Measurements from ENCODE around the gene SFXN1.
"Not testable (repeated sequence)": the region's sequence is repeated elsewhere in the genome, so short reads cannot be mapped to it uniquely, and the experiment has no call there.

SFXN1 gene

DNA sequence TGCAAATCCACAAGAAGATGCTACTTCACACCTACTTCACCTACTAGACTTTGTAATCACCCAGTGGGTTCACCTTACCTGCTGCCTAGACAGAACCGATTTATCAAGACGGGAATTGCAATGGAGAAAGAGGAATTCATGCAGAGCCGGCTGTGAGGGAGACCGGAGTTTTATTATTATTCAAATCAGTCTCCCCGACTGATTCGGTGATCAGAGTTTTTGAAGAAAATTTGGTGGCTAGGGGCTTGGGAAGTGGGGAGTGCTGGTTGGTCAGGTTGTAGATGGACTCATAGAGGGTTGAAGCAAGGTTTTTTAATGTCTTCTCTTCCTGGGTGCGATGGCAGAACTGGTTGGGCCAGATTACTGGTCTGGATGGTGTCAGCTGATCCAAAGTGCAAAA lies 23.4 kb downstream of the SFXN1 start:
- no peak overlapping the region for H3K4me3 Mint-ChIP-seq
- H3K27me3 Mint-ChIP-seq = no peaks in the 10 kb centered on the region
- no peaks in the 10 kb centered on the region for H3K9me3 Mint-ChIP-seq (ENCODE audit: low read depth)
- H3K36me3 Mint-ChIP-seq = peaks cover 24% of the 10 kb centered on the region
- peak overlapping the region; percentile 78 for H3K27ac Mint-ChIP-seq
- H3K4me1 Mint-ChIP-seq (ENCODE audit: low read depth) = peaks cover 45% of the 10 kb centered on the region

DNA sequence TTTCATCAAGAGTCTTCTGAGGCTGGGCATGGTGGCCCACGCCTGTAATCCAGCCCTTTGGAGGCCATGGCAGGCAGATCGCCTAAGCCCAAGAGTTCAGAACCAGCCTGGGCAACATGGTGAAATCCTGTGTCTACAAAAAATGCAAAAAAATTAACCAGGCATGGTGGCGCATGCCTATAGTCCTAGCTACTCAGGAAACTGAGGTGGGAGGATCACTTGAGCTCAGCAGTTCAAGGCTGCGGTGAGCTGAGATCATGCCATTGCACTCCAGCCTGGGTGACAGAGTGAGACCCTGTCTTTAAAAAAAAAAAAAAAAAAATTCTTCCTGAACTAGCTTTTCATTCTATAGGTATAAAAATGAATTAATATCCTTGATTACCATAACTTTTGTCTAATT lies 29.3 kb downstream of the SFXN1 start:
- Mint-ChIP-seq H3K27ac (peak overlapping the region; percentile 86), H3K4me3 (peak overlapping the region; percentile 41), H3K36me3 (peaks cover 22% of the 10 kb centered on the region), H3K4me1 (ENCODE audit: low read depth) (peaks cover 45% of the 10 kb centered on the region)
- H3K27me3 Mint-ChIP-seq; H3K9me3 Mint-ChIP-seq (ENCODE audit: low read depth): not testable (repeated sequence)

DNA sequence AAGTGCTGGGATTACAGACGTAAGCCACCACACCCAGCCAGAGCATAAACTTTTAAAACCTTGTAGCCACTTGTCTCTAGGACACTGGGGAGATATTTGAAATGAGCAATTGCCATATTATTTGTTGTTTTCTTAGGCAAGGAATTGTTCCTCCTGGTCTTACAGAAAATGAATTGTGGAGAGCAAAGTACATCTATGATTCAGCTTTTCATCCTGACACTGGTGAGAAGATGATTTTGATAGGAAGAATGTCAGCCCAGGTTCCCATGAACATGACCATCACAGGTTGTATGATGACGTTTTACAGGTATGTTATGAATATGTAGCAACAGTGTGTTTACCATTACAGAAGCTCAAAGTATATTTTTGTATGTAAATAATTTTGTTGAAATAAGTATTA lies 30.5 kb downstream of the SFXN1 start:
- Mint-ChIP-seq H3K9me3 (ENCODE audit: low read depth) (no peaks in the 10 kb centered on the region), H3K27me3 (no peaks in the 10 kb centered on the region), H3K27ac (peak overlapping the region; percentile 77), H3K4me3 (peak overlapping the region; percentile 42), H3K36me3 (peaks cover 27% of the 10 kb centered on the region), H3K4me1 (ENCODE audit: low read depth) (peaks cover 50% of the 10 kb centered on the region)

DNA sequence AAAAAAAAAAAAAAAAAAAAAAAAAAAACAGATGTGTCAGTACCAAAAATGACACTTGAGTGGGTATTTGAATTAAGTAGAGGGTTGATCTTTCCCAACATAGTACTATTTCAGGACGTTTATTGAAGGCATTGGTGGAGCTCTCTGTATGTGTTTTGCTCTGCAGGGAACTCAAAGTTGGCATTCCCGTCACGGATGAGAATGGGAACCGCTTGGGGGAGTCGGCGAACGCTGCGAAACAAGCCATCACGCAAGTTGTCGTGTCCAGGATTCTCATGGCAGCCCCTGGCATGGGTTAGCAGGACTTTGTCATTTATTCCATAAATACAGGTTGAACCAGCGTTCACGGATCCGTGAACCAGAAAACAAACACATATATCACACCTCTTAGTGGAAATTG lies 34.9 kb downstream of the SFXN1 start:
- peak overlapping the region; percentile 1 for H3K4me3 Mint-ChIP-seq
- no peaks in the 10 kb centered on the region for H3K27me3 Mint-ChIP-seq
- H3K4me1 Mint-ChIP-seq (ENCODE audit: low read depth) = peaks cover 71% of the 10 kb centered on the region
- peaks cover 41% of the 10 kb centered on the region for H3K36me3 Mint-ChIP-seq
- peak overlapping the region; percentile 99 for H3K27ac Mint-ChIP-seq
- peaks cover 2% of the 10 kb centered on the region for H3K9me3 Mint-ChIP-seq (ENCODE audit: low read depth)

DNA sequence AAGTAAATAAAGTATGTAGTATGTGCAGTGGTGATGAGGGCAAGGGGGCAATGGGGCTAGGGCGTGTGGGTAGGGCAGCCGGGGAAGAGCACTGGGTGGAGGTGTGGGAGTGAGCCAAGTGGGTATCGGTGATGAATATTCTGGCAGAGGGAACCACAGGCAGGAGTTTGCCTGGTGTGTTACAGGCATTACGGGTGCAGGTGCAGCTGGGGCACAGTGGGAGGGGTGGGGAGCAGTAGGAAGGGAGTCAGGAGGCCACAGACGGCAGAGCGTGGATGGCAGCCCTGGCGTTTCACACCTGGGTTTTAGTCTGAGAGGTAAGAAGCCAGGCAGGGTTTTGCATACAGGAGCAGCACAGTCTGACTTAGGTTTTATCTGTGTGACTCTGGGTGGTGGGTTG lies 35.4 kb downstream of the SFXN1 start:
- Mint-ChIP-seq H3K27me3 (no peaks in the 10 kb centered on the region), H3K9me3 (ENCODE audit: low read depth) (peaks cover 5% of the 10 kb centered on the region), H3K36me3 (peaks cover 45% of the 10 kb centered on the region), H3K4me1 (ENCODE audit: low read depth) (peaks cover 71% of the 10 kb centered on the region), H3K27ac (peak overlapping the region; percentile 99), H3K4me3 (peak overlapping the region; percentile 1)

DNA sequence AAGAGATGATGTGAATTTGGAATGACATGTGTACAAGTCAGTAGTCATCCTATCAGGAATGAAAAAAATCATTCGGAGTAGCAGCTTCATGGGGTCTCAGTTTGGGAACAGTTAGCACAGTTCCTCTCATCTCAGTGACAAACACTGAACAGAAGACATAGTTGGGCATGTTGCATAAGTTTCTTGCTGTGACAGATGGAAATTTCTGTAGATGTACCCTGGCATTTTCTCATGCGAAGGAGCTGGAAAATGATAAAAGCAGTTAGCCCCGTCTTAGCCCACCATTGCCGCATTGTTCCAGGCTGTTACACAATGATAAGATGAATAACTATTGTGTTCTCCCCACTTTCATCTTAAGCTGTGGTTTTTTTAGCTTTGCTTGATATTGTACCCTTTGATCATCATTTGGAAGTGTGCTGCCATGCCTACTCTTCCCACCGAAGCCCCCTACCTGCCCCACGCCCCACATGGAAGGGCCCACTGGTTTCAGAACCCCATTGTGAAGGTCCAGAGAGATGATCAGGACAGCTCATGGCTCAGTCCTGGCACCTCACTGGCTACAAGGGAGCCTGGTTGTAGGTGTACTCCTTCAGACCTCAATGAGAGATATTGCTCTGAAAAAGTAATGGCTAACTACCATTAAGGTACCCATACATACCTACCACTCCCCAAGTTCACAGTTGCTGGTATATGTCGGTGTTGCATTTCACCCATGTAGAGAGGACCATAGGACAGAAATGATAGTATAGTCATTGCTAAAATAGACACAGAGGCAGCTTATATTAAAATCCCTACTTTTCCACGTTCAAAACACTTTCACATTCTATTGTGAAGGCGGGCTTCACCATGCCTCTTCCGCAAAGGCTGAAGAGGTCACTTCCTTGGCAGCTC lies 38.8 kb downstream of the SFXN1 start:
- Mint-ChIP-seq H3K27ac (peak overlapping the region; percentile 99), H3K4me1 (ENCODE audit: low read depth) (peaks cover 84% of the 10 kb centered on the region), H3K36me3 (peaks cover 47% of the 10 kb centered on the region), H3K9me3 (ENCODE audit: low read depth) (peaks cover 10% of the 10 kb centered on the region), H3K27me3 (no peaks in the 10 kb centered on the region), H3K4me3 (peak overlapping the region; percentile 93)

DNA sequence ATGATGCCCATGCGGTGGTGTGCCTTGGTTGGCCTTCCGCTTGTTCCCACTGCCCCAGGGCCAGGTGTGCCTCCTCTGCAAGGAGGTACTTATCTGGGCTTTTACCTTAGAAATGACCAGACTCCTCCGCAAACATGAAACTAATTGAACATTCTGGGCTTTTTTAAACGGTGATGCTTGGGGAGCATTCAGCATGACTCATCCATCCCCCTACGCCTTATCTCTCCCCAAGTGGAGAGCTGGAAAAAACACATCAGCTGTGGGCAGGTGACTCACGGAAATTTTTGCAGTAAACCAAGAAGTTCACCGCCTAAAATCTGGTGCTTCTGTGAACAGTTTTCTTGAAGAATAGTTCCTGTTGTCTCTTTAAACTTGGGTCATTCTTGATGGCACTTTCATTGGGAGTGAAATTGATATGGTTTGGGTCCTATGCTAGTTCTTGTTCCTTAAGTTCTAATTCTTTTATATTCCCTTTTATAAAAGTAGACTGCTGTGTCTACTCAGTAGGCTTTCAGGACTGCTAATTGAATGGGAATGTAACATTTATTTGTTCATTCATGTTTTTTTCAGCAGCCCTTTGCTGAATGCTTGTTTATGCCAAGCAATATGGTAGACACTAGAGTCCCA lies 39.6 kb downstream of the SFXN1 start:
- Mint-ChIP-seq H3K4me3 (peak overlapping the region; percentile 93), H3K9me3 (ENCODE audit: low read depth) (peaks cover 10% of the 10 kb centered on the region), H3K36me3 (peaks cover 51% of the 10 kb centered on the region), H3K4me1 (ENCODE audit: low read depth) (peaks cover 86% of the 10 kb centered on the region), H3K27ac (peak overlapping the region; percentile 99), H3K27me3 (no peaks in the 10 kb centered on the region)

DNA sequence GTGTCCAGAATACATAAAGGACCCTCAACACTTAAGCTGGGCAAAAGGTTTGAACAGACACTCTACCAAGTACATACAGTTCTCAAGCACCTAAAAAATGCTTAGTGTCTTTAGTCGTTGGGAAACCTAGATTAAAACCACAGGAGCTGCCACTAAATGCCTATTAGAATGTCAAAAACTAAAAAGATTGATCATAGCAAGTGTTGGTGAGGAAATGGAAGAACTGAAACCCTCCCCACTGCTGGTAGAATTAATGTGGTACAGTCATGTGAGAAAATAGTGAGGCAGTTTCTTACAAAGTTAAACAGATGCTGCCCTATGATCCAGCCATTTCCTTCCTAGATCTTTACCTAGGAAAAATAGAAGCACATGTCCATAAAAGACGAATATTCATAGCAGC lies 40.6 kb downstream of the SFXN1 start:
- peak overlapping the region; percentile 99 for H3K27ac Mint-ChIP-seq
- peaks cover 50% of the 10 kb centered on the region for H3K36me3 Mint-ChIP-seq
- H3K27me3 Mint-ChIP-seq = no peaks in the 10 kb centered on the region
- peaks cover 10% of the 10 kb centered on the region for H3K9me3 Mint-ChIP-seq (ENCODE audit: low read depth)
- H3K4me3 Mint-ChIP-seq = peak overlapping the region; percentile 93
- H3K4me1 Mint-ChIP-seq (ENCODE audit: low read depth) = peaks cover 83% of the 10 kb centered on the region

DNA sequence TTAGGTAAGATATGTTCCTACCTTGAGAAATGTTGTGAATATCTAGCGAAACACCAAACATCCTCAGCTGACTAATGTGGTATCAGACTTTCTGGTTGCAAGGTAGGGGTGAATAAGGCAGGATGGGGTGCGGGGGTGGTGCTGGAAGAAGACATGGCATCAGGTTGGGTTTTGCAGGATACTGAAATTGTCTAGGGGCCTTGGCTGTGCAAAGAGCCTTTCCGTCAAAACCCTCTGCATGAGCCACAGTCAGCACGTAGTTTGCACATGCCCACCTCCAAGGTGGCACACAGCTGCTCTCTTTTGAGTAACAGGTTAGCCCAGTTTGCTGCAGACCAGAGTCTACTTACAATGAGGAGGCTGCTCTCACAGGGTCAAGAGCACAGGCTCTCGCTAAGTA lies 42.0 kb downstream of the SFXN1 start:
- Mint-ChIP-seq H3K36me3 (peaks cover 55% of the 10 kb centered on the region), H3K4me1 (ENCODE audit: low read depth) (peaks cover 82% of the 10 kb centered on the region)

DNA sequence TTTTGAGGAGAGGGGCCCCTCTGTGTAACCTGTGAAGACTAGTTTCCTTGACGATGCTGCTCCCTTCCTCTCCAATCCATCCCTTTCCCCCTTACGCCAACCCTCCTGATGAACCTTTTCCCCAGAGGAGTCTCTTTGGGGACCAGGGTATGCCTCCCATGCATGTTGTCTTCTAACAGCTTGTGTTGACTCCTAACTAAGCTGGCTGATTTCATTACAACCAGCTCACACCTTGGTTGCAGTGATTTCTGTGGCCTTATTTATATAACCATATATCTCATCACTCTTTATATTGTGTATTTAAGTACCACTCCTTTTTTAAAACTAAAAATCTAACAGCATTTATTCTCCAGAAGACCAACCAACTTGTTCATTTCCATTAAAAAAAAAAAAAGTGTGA lies 42.5 kb downstream of the SFXN1 start:
- H3K4me3 Mint-ChIP-seq = peak overlapping the region; percentile 93
- H3K27me3 Mint-ChIP-seq = no peaks in the 10 kb centered on the region
- H3K36me3 Mint-ChIP-seq = peaks cover 53% of the 10 kb centered on the region
- H3K4me1 Mint-ChIP-seq (ENCODE audit: low read depth) = peaks cover 78% of the 10 kb centered on the region
- peaks cover 10% of the 10 kb centered on the region for H3K9me3 Mint-ChIP-seq (ENCODE audit: low read depth)
- peak overlapping the region; percentile 99 for H3K27ac Mint-ChIP-seq

More for the DNA sequence above, 42.0 kb downstream of the SFXN1 start:
- Mint-ChIP-seq H3K4me3 (peak overlapping the region; percentile 93), H3K27ac (peak overlapping the region; percentile 99), H3K9me3 (ENCODE audit: low read depth) (peaks cover 10% of the 10 kb centered on the region), H3K27me3 (no peaks in the 10 kb centered on the region)

DNA sequence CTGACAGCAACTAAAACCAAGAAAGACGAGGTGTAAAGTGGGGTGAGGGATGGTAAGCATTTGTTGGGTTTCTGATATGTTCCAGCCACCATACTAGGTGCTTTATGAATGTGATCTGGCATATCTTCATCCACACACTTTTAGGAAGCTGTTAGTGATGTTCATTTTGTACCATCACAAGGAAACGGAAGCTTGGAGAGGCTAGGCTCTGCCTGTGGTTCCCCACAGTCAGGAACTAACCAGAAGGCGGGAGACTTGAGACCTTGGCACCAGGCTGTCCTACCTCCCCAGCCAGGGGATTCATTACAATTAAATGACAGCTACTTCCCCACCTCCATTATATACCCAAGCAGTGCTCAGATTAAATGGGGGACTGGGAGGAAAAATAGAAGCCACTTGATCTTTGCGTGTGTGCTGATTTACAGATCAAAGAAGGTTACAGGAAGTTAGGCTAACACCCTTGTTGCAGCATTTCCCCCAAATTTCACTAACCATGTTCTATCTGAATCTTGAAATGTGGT lies 43.0 kb downstream of the SFXN1 start:
- H3K4me1 Mint-ChIP-seq (ENCODE audit: low read depth) = peaks cover 77% of the 10 kb centered on the region
- H3K36me3 Mint-ChIP-seq = peaks cover 54% of the 10 kb centered on the region
- H3K27me3 Mint-ChIP-seq = no peaks in the 10 kb centered on the region
- peaks cover 10% of the 10 kb centered on the region for H3K9me3 Mint-ChIP-seq (ENCODE audit: low read depth)
- peak overlapping the region; percentile 93 for H3K4me3 Mint-ChIP-seq
- peak overlapping the region; percentile 99 for H3K27ac Mint-ChIP-seq

DNA sequence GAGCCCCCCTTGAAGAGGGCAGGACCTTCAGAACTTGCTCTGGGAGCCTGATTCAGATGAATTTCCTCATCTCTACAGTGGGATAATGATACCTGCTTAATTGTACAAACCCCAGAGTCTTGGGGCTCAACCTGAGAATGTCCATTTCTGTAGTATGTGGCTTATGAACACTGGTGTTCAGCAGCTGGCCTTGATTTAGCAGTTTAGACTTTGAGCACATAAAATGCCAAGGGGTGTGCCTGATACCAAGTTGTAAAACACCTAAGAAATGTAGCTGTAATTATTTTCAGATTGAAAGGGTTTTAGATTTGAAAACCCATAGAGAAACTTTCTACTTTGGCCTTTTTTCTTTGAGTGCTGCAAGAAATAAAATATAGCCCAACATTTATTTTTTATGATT lies 44.9 kb downstream of the SFXN1 start:
- peaks cover 8% of the 10 kb centered on the region for H3K9me3 Mint-ChIP-seq (ENCODE audit: low read depth)
- no peaks in the 10 kb centered on the region for H3K27me3 Mint-ChIP-seq
- peaks cover 55% of the 10 kb centered on the region for H3K36me3 Mint-ChIP-seq
- H3K27ac Mint-ChIP-seq = peak overlapping the region; percentile 99
- H3K4me3 Mint-ChIP-seq = peak overlapping the region; percentile 93
- H3K4me1 Mint-ChIP-seq (ENCODE audit: low read depth) = peaks cover 74% of the 10 kb centered on the region

DNA sequence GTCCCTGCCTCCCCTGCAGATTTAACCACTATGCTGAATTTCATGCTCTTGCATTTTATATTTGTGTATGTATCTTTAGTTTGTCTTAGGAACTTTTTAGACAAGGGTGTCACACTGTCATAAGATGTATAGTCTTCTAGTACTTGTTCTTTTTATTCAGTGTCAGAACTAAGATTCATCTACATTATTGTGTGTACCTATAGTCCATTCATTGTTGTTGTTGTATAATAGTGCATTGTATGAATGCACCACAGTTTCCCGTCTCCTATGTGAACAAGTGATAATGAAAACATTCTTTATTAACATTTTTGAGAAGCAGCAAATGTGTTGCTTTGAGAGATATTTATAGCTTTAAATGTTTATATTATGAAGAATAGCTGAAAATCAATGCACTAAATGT lies 45.9 kb downstream of the SFXN1 start:
- H3K27me3 Mint-ChIP-seq = no peaks in the 10 kb centered on the region
- H3K9me3 Mint-ChIP-seq (ENCODE audit: low read depth) = peaks cover 3% of the 10 kb centered on the region
- peaks cover 68% of the 10 kb centered on the region for H3K4me1 Mint-ChIP-seq (ENCODE audit: low read depth)
- H3K4me3 Mint-ChIP-seq = peak overlapping the region; percentile 93
- peak overlapping the region; percentile 91 for H3K27ac Mint-ChIP-seq
- peaks cover 48% of the 10 kb centered on the region for H3K36me3 Mint-ChIP-seq

DNA sequence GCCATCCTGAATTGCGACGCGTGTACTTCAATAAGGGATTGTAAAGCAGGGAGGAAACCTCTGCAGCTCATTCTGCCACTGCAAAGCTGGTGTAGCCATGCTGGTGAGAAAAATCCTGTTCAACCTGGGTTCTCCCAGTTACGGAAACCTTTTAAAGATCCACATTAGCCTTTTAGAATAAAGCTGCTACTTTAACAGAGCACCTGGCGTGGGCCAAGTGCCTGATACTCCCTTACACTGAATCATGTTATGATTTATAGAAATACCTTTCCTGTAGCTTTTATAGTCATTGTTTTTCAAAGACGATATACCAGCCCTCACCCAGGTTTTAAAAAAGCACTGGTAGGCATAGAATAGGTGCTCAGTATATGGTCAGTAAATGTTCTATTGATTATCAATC lies 48.3 kb downstream of the SFXN1 start:
- peaks cover 64% of the 10 kb centered on the region for H3K4me1 Mint-ChIP-seq (ENCODE audit: low read depth)
- peak overlapping the region; percentile 90 for H3K27ac Mint-ChIP-seq
- H3K4me3 Mint-ChIP-seq = peak overlapping the region; percentile 93
- H3K27me3 Mint-ChIP-seq = no peaks in the 10 kb centered on the region
- H3K36me3 Mint-ChIP-seq = peaks cover 54% of the 10 kb centered on the region
- H3K9me3 Mint-ChIP-seq (ENCODE audit: low read depth) = no peaks in the 10 kb centered on the region

DNA sequence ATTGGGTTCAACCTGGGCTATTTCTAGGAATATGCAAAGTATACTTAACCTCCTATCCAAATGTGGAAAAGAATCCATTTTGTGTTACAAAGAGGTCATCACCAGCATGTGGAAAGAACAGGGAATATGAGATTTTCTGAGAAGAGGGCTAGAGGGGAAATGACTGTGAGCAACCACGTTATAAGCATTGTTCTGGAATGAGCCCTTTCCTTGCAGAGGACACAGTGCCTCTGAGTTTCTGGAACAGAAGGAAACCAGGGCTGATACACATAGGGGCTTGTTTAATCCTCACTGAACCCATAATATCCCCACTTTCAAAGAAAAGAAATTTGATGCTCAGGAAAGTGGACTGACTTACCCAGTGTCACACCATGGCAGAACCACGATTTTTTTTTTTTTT lies 53.0 kb downstream of the SFXN1 start:
- Mint-ChIP-seq H3K27ac (peak overlapping the region; percentile 64), H3K36me3 (peaks cover 31% of the 10 kb centered on the region), H3K9me3 (ENCODE audit: low read depth) (no peaks in the 10 kb centered on the region), H3K27me3 (no peaks in the 10 kb centered on the region), H3K4me1 (ENCODE audit: low read depth) (peaks cover 72% of the 10 kb centered on the region), H3K4me3 (no peak overlapping the region)
